Type B pancreatic cell (in vitro differentiated cells): ENCODE measurements around the gene NECTIN4. TPM values are rescaled to one million over a fixed set of nuclear protein-coding genes. Genes with fewer than 3 reads are reported as not detected.

Experiments used
- DNase-seq: peaks from one replicate; pipeline ENCODE4 v3.0.0; 2021; ENCODE audit warnings: mixed read lengths; ENCODE audit not compliant: unreplicated experiment; ENCODE audit errors: extremely low spot score
- H3K27ac Mint-ChIP-seq: 2 replicates; pipeline ENCODE4 v1.8.0; 2021; ENCODE audit warnings: mild to moderate bottlenecking, mixed read lengths
- H3K27me3 Mint-ChIP-seq: 2 replicates; pipeline ENCODE4 v1.8.0; 2021; ENCODE audit warnings: mixed read lengths
- H3K36me3 Mint-ChIP-seq: 2 replicates; pipeline ENCODE4 v1.8.0; 2021; ENCODE audit warnings: mixed read lengths
- H3K4me1 Mint-ChIP-seq: one replicate; pipeline ENCODE4 v1.8.0; 2021; ENCODE audit warnings: mixed read lengths; ENCODE audit not compliant: unreplicated experiment
- H3K4me3 Mint-ChIP-seq: 2 replicates; pipeline ENCODE4 v1.8.0; 2021; ENCODE audit warnings: mild to moderate bottlenecking, mixed read lengths
- H3K9me3 Mint-ChIP-seq: 2 replicates; pipeline ENCODE4 v1.8.0; 2021; ENCODE audit warnings: mixed read lengths
- total RNA-seq: library from RNA; stranded (reverse); gene quantifications from 2 replicates; pipeline ENCODE4 v1.2.1, GENCODE V29; 2021; ENCODE audit warnings: low replicate concordance
- TF ChIP-seq, protein P1 (sequence below): fragments of 200-600 bp; sonication (generic); conservative IDR thresholded peaks from 2 replicates; pipeline ENCODE4 v1.5.0; 2021; ENCODE audit warnings: antibody characterized with exemption, mild to moderate bottlenecking

The NECTIN4 gene
- total RNA-seq, 1 donor from 2014 or later: 57.7 TPM

DNA sequence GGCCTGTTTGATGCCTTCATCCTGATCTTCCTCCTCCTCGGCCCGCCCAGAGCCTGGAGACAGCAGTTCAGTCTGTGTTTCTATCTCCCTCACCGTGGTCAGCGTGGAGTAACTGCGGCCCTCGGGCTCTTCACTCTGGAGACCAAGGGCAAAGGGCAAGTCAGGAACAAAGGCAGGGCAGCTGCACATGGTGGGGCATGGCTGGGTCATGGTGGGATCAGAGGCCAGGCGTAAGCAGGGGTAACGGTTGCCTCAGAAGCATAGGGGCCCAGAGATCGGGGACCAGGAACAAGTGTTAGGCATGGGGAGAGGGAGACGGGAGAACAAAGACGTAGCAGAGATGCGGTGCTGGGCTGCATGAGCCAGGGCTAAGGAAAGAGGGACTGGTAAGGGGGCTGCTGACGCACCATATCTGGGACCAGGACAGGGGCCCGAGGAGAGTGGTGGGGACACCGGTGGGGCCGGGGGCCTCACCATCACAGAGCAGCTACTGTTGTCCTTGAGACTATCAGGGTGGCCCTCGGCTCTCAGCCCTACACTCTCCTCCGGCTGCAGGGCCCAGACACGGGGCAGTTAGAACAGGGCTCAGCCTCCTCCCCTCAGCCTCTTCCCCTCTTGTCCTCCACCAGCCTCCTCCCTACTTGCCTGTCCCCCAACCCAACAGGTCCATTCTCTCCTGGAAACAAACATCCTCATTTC lies 16.5 kb downstream of the NECTIN4 start:
- no peak for DNase-seq
- H3K4me1 Mint-ChIP-seq: no peaks in the 10 kb centered on the region
- TF ChIP-seq, protein P1, sequence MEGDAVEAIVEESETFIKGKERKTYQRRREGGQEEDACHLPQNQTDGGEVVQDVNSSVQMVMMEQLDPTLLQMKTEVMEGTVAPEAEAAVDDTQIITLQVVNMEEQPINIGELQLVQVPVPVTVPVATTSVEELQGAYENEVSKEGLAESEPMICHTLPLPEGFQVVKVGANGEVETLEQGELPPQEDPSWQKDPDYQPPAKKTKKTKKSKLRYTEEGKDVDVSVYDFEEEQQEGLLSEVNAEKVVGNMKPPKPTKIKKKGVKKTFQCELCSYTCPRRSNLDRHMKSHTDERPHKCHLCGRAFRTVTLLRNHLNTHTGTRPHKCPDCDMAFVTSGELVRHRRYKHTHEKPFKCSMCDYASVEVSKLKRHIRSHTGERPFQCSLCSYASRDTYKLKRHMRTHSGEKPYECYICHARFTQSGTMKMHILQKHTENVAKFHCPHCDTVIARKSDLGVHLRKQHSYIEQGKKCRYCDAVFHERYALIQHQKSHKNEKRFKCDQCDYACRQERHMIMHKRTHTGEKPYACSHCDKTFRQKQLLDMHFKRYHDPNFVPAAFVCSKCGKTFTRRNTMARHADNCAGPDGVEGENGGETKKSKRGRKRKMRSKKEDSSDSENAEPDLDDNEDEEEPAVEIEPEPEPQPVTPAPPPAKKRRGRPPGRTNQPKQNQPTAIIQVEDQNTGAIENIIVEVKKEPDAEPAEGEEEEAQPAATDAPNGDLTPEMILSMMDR: no peak
- H3K27ac Mint-ChIP-seq: peak overlapping the region; percentile 91
- H3K27me3 Mint-ChIP-seq: no peaks in the 10 kb centered on the region
- H3K9me3 Mint-ChIP-seq: no peaks in the 10 kb centered on the region
- H3K36me3 Mint-ChIP-seq: peaks cover 4% of the 10 kb centered on the region
- H3K4me3 Mint-ChIP-seq: no peak overlapping the region

DNA sequence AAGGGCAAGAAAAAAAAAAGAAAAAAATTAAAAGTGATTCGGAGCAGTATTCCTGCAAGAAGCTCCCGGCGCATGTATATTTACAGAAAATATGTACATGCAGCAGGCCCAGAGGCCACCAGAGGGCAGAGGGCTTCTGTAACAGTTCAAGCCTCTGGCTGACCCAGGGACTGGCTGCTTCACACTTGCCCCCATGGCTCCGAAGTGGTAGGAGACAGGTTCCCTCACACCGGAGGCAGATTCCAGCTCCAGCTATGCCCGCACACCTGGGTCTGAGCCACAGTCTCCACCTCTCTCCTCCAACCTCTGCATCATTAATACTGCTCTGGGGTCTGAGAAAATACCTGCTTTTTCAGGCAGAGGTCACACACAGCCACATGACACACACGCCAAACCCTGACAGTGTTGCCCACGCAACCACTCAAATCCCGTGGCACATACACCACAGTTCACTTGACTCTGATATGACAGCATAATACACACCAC lies 17.4 kb downstream of the NECTIN4 start:
- H3K4me3 Mint-ChIP-seq: peak overlapping the region; percentile 49
- peak overlapping the region; percentile 63 for H3K27ac Mint-ChIP-seq
- H3K9me3 Mint-ChIP-seq: no peaks in the 10 kb centered on the region
- TF ChIP-seq, protein P1: peak; percentile 79
- H3K4me1 Mint-ChIP-seq: no peaks in the 10 kb centered on the region
- H3K27me3 Mint-ChIP-seq: no peaks in the 10 kb centered on the region
- peaks cover 4% of the 10 kb centered on the region for H3K36me3 Mint-ChIP-seq
- DNase-seq: no peak

DNA sequence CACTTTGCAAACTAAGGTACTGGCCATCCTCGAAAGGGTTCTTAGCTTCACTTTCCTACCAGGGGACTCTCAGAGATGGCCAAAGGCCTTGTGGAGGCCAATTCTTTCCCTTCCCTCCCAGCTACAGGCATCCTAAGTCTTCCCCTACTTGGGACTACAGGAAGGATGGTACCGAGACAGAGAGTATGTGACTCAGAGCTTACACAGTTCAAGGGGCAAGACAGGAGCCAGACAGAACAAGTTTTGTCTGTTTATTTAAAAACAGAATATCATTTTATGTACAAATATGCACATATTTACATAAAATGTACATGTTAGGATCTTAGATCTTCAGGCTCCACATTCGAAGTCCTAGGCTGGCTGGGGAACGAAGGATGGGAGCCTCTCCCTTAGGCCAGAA lies 18.6 kb downstream of the NECTIN4 start:
- Mint-ChIP-seq H3K36me3 (peaks cover 4% of the 10 kb centered on the region), H3K4me3 (no peak overlapping the region), H3K4me1 (no peaks in the 10 kb centered on the region), H3K9me3 (no peaks in the 10 kb centered on the region), H3K27me3 (peaks cover 3% of the 10 kb centered on the region), H3K27ac (peak overlapping the region; percentile 31)
- TF ChIP-seq, protein P1: no peak
- DNase-seq: no peak

DNA sequence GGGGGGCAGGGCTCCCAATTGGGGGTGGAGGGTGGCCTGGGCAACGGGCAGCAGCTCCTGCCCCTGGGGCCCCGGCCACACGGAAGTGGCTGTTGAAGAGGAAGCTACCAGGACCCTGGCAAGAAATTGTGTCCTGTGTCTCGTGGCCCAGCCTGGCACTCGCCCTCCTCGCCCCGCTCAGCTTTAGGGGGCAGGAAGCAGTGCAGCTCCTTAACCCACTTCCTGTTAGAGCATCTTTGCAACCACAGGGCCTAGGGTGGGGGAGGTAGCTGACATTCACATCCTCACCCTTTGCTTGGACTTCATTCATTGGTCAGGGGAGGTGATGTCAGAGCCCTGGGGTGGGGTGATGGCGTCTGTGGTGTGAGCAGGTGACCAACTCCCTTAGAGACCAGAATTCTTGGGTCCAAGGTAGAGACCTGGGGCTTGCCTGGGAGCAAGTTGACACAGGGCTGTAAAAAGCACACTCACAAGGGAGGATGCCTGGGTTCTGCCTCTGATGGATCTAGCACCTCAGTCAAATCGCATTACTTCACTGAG lies 19.6 kb downstream of the NECTIN4 start, which contains the start of gene ARHGAP30:
TSS of gene ARHGAP30 (minus strand) at position 161 of the 540 bp plus-strand sequence. CDS start 267 bp downstream, outside the sequence.
- DNase-seq: no peak
- Mint-ChIP-seq H3K27me3 (peaks cover 3% of the 10 kb centered on the region), H3K4me3 (peak within 1 kb of the TSS; percentile 67), H3K4me1 (no peaks in the 10 kb centered on the region), H3K9me3 (no peaks in the 10 kb centered on the region), H3K36me3 (peaks cover 4% of the 10 kb centered on the region), H3K27ac (peak within 1 kb of the TSS; percentile 86)
- TF ChIP-seq, protein P1: no peak

DNA sequence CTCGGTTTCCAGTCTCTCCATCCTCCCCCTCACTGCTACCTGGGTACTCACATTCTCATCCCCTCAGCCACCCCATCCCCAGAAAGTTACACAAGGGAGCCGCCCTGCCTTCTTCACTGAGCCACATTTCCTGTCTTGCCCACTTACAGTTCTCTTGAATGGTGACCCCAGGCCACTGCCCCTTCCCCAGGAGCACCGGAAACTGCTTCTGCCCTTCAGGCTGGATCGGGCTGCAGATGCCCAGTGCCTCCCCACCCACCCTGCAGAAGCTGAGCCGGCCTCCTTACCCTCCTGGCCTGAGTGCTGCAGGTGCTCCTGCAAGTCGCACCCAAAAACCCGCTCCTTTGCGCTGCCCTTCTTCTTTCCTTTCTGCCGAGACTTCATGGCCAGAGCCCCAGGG lies 20.1 kb downstream of the NECTIN4 start:
- TF ChIP-seq, protein P1: no peak
- Mint-ChIP-seq H3K4me1 (no peaks in the 10 kb centered on the region), H3K9me3 (no peaks in the 10 kb centered on the region), H3K27me3 (peaks cover 8% of the 10 kb centered on the region), H3K27ac (peak overlapping the region; percentile 86), H3K36me3 (peaks cover 4% of the 10 kb centered on the region), H3K4me3 (peak overlapping the region; percentile 67)
- DNase-seq: no peak
